Upper lobe of right lung (tissue), 1 donor: ENCODE measurements around the gene ACBD6. TPM values are rescaled to one million over a fixed set of nuclear protein-coding genes. Genes with fewer than 3 reads are reported as not detected.

ENCODE experiments used
- ATAC-seq: fragments of 200-7000 bp; cut with Tn5 transposase; one replicate; pipeline ENCODE4 v1.9.1; 2020; ENCODE audit warnings: mild to moderate bottlenecking, moderate library complexity
- DNase-seq: peaks from one replicate; pipeline ENCODE4 v3.0.0-alpha.2; 2020
- H3K27ac ChIP-seq: fragments of 200-600 bp; one replicate; pipeline ENCODE4 v1.8.0; 2022
- H3K27me3 ChIP-seq: fragments of 200-600 bp; one replicate; pipeline ENCODE4 v1.8.0; 2022; ENCODE audit warnings: mild to moderate bottlenecking
- H3K36me3 ChIP-seq: fragments of 200-600 bp; one replicate; pipeline ENCODE4 v1.8.0; 2022
- H3K4me1 ChIP-seq: fragments of 200-600 bp; one replicate; pipeline ENCODE4 v1.8.0; 2022
- H3K4me3 ChIP-seq: fragments of 200-600 bp; one replicate; pipeline ENCODE4 v1.8.0; 2022; ENCODE audit warnings: mild to moderate bottlenecking
- H3K9me3 ChIP-seq: fragments of 200-600 bp; one replicate; pipeline ENCODE4 v1.8.0; 2022
- intact Hi-C: fragments of 100-400 bp; cut with DNase I; formaldehyde crosslinking; loops from one replicate; pipeline ENCODE4 v1.11.0; 2022
- total RNA-seq: library from RNA; stranded (reverse); fragmentation: NEBNext Ultra II Directional; extraction: Animal tissue kit (Norgen Biotek cat#: 25700); gene quantifications from one replicate; pipeline ENCODE4 v1.2.1, GENCODE V29; 2021
- TF ChIP-seq, protein P1 (sequence below): fragments of 200-600 bp; IDR thresholded peaks from one replicate; pipeline ENCODE4 v1.8.0; 2022; ENCODE audit warnings: antibody characterized with exemption
- donor health status: DM: no; HTN: yes; CAD: no; lungs with severe emphysema.

The ACBD6 gene
- total RNA-seq, 1 donor from 2014 or later: 33.6 TPM

DNA sequence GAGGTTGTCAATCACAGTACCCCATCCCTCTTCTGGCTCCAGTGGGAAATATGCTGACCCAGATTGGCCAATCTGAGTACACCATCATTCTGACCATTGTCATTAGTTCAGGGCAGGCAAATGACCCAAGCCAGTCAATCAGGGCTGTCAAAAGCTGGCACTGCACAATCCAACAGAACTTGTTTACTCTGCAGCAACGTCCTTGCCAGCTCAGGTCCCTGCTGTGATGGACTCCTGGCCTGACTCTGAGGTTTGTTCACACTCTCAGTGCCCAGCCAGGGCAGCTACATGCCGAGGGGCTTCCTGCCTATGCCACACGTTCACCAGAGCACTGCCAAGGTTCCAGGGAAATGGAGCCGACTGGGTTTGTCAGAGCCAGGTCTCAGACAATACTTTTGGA lies 41.7 kb upstream of the ACBD6 start:
- Histone ChIP-seq H3K36me3 (no peaks in the 10 kb centered on the region), H3K4me1 (no peaks in the 10 kb centered on the region), H3K9me3 (no peaks in the 10 kb centered on the region), H3K27ac (no peak overlapping the region), H3K4me3 (no peak overlapping the region), H3K27me3 (no peaks in the 10 kb centered on the region)
- intact Hi-C loops: no loop called here
- TF ChIP-seq, protein P1, sequence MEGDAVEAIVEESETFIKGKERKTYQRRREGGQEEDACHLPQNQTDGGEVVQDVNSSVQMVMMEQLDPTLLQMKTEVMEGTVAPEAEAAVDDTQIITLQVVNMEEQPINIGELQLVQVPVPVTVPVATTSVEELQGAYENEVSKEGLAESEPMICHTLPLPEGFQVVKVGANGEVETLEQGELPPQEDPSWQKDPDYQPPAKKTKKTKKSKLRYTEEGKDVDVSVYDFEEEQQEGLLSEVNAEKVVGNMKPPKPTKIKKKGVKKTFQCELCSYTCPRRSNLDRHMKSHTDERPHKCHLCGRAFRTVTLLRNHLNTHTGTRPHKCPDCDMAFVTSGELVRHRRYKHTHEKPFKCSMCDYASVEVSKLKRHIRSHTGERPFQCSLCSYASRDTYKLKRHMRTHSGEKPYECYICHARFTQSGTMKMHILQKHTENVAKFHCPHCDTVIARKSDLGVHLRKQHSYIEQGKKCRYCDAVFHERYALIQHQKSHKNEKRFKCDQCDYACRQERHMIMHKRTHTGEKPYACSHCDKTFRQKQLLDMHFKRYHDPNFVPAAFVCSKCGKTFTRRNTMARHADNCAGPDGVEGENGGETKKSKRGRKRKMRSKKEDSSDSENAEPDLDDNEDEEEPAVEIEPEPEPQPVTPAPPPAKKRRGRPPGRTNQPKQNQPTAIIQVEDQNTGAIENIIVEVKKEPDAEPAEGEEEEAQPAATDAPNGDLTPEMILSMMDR: no peak
- ATAC-seq: no peak
- DNase-seq: no peak

DNA sequence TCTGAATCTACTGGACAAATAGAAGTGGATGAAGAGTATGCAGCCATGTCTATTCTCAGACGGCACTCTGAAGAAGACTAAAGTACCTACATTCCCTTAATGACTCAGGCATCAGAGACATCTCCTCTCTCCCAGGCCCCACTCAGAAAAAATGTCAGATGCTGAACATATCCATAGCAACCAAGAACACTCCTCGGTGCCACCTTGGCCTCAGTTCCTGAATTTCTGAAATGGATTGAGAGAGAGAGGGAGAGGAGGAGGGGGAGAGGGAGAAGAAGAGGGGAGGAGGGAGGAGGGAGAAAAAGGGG lies 40.4 kb upstream of the ACBD6 start:
- no peaks in the 10 kb centered on the region for H3K36me3 ChIP-seq
- H3K4me3 ChIP-seq: no peak overlapping the region
- intact Hi-C loops: no loop called here
- TF ChIP-seq, protein P1: no peak
- H3K4me1 ChIP-seq: no peaks in the 10 kb centered on the region
- no peak for ATAC-seq
- no peak for DNase-seq
- H3K27ac ChIP-seq: no peak overlapping the region
- no peaks in the 10 kb centered on the region for H3K27me3 ChIP-seq
- H3K9me3 ChIP-seq: no peaks in the 10 kb centered on the region

DNA sequence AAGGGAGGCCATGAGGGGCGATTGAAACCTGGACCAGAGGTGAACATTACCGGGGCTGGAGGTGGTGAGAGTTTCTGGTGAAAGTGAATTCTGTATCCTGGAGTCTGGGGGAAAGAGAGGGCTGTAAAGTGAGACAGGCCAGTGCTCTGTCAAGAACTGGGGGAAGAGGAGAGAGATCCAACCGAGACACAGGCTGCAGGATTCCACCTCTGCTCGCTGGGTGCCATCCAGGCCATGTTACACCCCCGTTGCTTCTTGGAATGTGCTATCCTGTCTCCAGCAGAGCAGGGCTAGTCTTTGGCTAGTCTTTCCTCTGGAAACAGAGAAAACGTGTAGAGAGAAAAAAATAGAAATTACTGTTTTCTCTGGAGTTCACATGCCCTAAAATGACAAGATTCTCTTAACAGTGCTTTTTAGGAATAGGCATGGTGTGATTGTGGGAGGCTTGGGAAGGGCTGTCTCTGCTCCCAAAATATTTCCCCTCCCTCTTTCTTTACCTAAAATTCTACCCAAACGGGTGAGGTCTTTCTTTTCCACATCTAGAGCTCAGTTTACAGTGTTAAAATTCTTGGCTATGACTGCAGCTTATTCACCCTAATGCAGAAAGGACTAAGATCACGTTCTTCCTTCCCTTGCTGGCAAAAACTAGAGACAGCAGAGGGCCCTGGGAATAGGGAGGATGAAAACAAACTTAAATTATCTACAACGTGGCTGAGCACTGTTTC lies 39.9 kb upstream of the ACBD6 start:
- no peaks in the 10 kb centered on the region for H3K4me1 ChIP-seq
- no peaks in the 10 kb centered on the region for H3K27me3 ChIP-seq
- H3K9me3 ChIP-seq: no peaks in the 10 kb centered on the region
- no peaks in the 10 kb centered on the region for H3K36me3 ChIP-seq
- intact Hi-C loops: no loop called here
- DNase-seq: no peak
- TF ChIP-seq, protein P1: no peak
- no peak overlapping the region for H3K27ac ChIP-seq
- H3K4me3 ChIP-seq: no peak overlapping the region
- no peak for ATAC-seq

DNA sequence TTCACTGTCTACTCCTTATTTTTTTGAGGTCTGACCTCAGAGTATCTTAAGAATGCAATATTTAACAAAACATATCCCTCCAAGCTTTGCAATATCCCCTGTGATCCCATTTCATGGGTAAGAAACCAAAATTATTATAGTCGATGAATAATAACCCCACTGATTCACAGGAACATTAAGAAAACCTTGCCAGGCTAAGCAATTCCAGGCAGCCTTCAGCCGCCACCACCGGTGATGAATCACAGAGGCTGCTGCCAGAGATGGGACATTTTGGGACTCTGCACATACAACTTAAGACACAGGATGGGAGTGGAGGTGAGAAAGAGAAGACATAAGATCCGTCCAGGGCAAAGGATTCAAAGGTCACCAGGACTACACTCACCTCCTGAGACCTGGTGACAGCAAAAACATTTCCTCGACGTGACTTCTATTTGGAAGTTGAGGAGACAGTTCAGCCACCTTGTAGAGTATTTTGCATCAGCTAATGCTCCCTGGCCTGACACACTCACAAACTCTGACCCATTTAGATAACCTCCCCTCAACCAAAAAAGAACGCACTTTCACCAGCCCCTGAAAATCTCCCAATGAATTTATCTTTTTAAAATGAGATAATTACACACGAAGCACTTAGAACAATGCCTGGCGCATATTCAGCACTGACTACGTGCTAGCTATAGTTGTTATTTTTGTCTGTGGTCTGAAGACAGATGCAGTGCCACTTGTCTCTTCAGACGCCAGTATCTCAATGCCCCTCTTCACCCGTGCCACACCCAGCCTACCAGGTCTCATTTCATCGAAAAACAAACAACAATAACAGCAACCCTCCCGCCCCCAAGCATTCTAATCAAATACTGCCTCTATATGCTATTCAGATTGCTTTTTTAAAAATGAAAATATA lies 38.6 kb upstream of the ACBD6 start:
- Histone ChIP-seq H3K4me3 (no peak overlapping the region), H3K36me3 (no peaks in the 10 kb centered on the region), H3K27ac (no peak overlapping the region), H3K27me3 (no peaks in the 10 kb centered on the region), H3K4me1 (no peaks in the 10 kb centered on the region), H3K9me3 (no peaks in the 10 kb centered on the region)
- no peak for DNase-seq
- TF ChIP-seq, protein P1: no peak
- intact Hi-C loops: no loop called here
- no peak for ATAC-seq

DNA sequence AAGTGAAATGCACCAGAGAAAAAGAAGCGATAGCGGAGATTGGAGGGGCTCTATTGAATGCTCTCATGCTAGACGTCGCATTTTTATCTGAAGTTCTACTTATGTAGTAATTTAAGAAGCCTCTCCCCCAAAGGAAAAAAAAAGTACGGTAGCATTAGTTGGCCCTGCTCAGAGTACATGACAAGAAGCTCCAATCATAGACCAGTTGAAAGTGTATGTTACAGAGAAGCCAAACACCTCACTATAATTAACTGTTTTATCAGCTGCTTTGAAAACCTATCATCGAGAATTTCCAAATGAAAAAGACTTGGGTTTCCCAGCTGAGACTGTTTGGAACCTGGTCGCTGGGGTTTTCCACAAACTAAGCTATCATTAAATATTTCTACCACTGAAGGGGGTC lies 36.8 kb upstream of the ACBD6 start:
- TF ChIP-seq, protein P1: no peak
- Histone ChIP-seq H3K4me1 (peaks cover 4% of the 10 kb centered on the region), H3K27ac (no peak overlapping the region), H3K36me3 (no peaks in the 10 kb centered on the region), H3K27me3 (no peaks in the 10 kb centered on the region), H3K4me3 (no peak overlapping the region), H3K9me3 (no peaks in the 10 kb centered on the region)
- ATAC-seq: no peak
- intact Hi-C loops: no loop called here
- no peak for DNase-seq
